Kasumi-1 (cell line): ENCODE data around the gene FTH1.
"Not testable (repeated sequence)": the region's sequence is repeated elsewhere in the genome, so short reads cannot be mapped to it uniquely, and the experiment has no call there.

Source experiments
- DNase-seq, 2 experiments: peaks; one replicate each; lab custom pipeline; 2025; lab: John Stamatoyannopoulos, UW

The FTH1 gene

DNA sequence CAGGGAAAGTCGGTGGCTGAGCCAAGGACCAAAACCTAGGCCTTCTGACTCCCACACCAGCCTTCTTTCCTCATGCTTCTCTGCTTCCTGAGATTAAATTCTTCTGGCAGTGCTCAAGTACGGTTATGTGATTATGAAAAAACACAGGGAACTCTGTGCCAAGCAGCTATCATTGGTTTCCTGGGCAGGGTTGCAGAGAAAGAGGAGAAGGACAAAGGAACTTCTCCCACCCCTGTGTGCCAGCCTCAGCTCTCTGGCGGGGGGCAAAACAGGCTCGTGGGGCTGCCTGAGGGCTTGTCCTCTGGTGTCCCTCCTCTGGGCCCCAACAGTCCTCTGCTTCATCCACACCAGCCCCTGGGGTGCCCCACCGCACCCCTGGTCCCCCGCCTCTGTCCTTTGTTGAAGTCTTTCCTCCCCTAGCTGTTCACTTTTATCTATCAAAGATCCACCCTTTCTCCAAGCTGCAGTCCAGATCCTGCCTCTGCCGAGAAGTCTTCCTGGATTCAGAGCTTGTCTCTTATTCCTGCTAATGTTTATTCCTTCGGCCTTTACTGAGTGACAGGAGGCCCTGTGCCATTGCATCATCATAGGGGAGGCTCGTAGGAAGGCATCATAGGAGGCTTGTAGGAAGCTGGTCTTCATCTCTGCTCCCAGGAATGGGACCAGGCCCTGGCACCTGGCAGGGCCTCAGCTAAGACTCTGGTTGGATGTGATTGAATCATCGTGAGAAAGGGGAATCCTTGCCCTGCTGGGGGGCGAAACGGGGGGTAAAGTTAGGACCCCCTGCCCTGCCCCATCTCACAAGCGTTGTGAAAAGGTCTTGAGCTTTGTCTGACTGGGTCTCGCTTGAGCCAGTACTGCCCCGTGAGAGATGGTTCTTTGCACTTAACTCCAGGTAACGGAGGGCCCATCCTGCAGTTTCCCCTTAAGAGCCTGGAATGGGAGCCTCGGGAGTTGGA lies 11.5 kb upstream of the FTH1 start:
- DNase-seq, result no peak

DNA sequence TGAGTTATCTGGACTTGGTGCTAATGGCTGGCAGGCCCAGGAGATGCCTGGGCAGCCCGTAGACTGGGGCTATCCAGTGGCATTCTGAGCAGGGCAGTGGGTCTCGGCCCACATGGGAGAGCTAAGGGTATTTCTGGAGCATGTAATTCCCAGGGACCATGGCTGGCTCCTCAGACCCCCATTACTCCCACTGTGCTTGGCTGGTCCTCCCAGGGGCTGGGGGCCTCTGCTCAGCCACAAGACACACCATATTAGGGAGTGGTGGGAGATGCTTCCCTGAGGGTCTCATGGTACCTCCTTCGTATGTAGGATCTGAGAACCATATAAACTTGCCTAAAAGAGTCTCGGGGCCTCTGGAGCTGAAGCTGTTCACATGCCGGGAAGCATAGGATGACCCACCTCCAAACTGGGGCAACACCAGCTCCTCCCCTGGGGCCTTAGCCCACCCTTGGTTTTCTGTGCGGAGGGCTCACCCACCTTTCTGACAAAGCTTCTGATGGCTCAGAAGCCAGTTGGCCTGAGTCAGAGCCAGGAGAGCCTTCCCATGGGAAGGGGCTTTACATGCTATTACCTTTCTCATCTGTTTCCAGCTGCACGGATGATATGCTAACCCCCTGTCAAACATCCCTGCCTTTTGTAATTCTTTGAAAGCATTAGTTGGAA lies 9.5 kb upstream of the FTH1 start:
- DNase-seq, result no peak

DNA sequence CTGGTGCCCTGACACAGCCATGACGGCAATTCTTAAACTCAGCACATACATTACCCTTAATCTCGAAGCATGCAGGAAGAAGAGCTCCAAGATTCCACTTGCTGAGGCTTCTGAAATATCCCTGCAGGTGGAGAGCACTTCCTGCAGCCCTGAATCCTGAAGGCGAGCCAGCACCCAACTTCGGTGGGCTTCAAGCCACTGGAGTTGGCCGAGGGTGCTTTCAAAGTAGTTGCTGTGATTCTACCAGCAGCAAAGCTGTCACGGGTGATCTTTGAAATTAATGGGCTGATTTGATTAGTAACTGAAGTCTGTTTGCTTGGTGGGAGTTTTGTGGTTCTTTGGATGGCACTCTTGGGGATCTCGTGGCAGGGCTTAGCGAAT lies 9.0 kb upstream of the FTH1 start:
- no peak for DNase-seq

DNA sequence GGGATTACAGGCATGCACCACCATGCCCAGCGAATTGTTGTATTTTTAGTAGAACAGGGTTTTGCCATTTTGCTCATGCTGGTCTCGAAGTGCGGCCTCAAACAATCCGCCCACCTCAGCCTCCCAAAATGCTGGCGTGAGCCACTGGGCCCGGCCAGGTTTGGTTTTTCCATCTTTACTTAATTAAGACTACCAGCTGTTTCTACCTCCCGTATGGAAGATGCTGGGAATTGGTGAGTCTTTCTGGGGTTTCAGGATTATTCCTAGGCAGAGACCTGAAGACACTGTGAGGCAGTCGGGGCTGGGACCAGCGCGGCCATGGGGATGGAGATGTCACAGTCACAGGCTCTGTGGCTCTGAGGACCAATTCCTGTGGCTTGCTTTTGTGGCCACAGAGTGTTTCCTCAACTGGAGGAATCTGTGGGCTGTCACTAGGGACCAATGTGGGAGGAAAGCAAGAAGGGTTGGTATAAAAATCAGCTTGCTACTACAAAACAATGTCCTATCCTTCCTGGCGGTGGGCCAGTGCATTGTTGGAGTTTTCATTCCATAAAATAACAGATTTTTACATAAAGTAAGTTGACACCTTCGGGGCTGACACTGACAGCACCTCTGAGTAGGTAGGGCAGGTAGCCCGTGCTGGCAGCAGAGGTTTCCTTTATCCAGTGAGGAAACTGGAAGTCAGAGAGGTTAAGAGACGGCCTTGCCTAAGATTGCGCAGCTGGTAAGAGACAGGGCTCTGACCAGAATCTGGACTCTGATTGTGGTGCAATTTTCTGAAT lies 8.4 kb upstream of the FTH1 start:
- DNase-seq, result no peak

DNA sequence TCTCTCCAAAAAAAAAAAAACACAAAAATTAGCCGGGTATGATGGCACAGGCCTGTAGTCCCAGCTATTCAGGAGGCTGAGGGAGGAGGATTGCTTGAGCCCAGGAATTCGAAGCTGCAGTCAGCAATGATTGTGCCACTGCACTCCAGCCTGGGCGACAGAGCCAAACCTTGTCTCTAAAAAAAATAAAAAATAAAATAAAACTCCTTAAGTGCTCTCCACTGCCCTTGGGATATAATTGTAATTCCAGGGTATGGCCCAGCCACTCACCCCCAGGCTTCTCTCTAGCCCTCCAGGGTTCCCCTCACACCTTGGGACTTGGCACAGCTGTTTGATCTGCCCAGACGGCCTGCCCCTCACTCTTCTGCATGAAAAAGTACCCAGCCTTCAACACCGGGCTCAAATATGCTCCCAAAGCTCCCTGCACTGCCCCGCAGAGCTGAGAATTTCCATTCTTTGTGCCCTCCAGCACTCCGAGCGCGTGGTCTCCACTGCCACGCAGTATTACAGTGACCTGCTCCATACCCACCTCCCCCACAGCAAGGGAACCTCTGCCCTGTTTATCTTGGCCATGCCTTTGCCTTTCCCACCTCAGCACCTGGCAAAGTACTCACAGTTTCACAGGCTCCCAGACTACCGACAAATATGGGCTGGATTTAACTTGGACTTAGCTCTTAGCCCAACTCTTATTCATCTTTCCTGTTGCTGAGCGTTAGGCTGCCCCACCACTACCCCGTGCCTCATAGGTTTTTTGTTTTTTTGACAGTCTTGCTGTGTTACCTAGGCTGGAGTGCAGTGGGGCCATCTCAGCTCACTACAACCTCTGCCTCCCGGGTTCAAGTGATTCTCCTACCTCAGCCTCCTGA lies 7.6 kb upstream of the FTH1 start:
- no peak for DNase-seq

DNA sequence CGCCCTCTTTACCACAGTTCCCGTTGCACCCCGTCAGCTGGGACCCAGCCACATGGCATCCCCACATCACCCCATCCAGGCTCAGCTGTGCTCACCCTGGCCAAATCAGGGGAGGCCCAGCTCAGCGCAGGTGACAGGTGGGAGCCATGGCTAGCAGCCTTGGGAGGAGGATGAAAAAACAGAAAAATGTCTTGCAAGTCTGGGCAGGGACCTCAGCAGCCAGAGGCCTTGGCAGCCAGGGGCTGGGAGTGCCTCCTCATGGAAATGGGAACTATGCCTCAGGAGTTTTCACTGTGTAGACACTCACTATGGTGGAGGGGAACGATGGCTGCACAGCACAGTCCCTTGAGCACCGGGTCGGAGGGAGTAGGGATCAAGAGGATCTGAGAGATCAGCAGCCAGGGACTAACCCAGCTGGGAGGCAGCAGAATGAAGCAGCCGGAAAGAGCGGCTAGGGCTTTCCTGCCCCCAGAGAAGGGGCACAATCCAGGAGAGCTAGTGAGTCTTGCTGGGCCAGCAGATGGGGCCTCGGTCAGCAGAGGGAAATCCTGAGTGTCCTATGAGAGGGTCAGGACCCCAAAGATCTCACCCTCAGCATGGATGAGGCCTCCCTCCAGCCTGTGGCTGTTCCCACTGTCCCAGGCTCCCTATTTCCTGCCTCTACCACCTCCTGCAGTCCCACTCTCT lies 6.2 kb upstream of the FTH1 start:
- DNase-seq, result no peak

DNA sequence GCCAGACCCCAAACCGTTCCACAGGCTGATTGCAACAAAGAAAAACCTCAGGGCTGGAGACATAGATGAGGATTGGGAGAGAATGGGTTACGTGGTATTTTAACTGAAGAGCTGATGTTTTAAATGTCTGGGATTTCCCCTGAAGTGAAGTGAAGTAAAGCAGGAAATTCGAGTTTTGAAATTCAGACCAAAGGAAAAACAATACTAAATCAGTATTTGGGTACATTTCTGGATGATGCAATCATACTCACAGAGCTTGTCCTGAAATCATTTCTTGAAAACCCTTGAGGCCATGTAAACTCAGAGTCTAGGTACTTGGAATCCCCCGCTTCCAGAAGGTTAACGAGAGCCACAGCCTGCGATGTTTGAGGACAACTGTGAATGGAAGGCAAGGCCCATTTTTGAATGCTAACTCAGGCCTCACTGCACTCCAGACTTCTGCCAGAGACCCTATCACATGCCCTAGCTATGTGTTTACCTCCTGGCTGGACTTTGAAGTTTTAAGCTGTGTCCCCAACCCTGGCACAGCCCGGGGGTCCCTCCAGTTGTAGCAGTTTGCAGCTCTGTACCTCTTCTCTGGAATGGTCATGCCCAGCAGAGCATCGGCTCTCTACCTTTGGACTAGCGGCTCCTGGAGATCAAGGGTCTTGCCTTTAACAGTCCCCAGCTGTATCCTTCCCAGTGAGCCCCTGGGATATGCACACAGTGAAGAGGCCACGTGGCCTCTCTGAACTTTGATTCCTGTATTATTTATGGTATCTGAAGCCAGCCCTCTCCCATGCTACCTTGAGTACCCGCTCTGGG lies 5.4 kb upstream of the FTH1 start:
- DNase-seq, result peak in 1 of 2 experiments; percentile 22

DNA sequence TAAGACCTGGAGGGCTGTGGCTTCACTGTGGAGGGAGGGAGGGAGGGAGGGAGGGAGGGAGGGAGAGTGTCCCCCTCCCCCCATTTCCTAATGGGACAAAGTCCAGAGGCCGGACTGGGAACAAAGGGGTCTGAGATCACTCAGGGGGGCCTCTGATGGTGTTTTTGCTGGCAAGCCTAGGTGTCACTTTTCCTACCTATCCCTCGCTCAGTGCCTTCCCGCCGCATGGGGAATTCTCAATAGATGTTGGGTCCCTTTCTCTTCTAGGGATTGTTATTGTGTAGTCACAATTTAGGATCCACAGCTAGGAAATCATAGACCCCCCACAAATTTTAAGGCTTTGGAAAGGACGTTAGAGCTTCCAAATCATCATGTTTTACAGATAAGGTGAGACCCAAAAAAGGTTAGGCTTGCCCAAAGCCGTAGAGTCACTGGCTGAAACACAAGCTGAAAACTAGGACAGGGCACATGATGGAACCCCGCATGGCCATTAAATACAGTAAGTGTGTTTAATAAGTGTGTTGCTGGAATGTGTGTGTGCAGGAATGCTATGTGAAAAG lies 4.8 kb upstream of the FTH1 start:
- DNase-seq, result no peak

DNA sequence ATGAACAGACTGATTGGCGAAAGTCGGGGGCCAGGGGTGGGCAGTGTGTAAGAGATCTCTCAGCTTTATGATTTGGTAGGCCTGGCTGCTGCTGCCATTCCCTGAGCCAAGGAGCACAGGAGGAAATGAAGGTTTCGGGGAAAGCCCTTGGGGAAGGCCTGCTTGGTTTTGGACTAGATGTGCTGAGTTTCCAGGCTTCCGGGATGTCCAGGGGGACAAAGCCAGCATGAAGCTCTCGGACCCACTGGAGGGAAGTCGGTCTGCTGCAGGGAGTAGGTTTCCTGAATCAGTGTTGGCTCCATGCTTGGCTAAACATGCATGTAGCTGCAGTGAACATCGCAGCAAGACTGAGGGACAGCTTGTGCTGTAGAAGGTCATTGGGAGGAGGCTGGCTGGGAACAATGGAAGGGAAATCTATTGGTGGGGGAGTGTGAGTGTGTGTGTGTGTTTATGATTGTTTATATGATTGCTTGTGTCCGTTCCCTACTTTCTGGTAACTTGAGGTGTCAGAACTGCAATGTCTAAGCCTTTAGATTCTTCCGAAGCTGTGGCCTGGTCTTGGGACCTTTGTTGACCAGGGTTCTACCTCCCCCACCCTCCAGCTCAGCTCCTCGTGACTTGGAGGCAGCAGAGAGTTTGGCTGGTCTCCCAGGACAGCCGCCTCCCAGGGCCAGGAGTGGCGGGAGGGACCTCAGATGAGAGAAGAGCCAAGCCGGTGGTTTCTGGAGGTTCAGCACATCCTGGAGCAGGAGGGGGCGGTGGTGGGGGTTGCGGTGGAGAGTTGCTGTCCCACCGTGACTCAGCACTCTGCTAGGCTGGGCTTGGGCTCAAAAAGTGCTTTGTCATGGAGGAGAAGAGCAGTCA lies 4.0 kb upstream of the FTH1 start:
- DNase-seq, result peak; percentile 92 to 95

DNA sequence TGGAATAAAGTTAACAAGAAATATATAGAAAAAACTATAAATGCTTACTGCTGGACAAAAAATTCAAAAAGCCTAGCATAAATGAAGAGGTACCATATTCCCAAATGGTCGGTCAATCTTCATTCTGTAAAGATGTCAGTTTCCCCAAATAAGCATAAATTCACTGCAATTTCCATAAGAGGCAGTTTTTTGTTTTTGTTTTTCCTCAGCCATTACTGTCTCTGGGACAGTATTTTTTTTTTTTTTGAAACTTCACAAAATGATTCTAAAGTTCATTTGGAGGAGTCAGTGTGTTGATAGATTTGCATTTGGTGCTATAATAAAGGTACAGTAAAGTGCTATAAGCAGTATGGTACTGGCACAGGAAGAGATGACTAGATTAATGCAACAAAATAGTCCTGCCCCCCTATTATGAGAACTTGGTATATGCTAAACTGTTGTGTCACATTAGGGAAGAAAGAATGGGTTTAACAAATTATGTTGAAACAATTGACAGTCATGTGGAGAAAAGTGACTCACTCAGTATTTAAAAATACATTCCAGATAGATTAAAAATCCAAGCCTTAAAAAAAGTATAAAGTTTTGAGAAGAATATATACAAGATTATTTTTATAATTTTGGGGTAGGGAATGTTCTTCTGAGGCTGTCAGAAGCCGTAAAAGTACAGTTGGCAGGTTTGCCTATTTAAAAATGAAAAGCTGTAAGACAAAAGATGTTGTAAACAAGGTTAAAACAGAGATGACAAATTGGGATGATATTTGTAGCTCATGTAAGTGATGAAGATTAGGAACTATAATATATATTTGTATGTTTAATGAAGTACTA lies 2.6 kb upstream of the FTH1 start:
- DNase-seq, result peak; percentile 56 to 59

DNA sequence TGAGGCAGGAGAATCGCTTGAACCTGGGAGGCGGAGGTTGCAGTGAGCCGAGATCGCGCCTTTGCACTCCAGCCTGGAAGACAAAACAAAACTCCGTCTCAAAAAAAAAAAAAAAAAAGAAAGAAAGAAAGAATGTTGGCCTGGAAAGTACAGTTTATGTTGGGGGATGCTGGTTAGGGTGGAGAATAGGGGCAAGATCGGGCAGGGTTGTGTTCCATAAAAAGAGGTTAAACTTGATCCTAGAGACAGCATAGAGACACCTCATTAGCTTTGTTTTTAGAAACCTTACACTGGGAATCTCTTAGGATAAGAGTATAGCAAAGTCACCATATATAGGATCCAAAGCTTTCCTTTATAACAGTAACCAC lies 1.9 kb upstream of the FTH1 start:
- DNase-seq, result no peak

DNA sequence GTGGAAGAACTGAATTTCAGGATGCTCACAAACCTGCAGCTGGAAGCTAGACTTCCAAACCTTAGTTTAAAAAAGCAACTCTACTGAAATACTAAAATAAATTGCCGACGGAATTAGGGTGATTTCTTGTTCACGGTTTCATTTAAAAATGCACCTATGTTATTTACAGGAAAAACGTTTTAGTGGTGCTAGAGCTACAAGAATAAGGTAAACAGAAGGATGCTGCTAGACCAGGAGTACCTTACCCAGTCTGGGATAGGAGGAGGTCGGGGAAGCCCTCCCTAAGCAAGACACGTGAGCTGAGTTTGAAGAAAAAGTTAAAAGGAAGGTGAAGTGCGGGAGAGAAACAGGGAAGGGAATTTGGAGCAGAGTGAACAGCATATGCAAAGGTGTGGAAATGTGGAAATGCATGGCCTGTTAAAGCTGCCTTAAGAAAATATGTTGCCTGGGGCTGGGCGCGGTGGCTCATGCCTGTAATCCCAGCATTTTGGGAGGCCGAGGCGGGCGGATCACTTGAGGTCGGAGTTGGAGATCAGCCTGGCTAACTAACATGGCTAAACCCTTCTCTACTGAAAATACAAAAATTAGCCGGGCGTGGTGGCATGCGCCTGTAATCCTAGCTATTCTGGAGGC lies 1.4 kb upstream of the FTH1 start:
- no peak for DNase-seq

DNA sequence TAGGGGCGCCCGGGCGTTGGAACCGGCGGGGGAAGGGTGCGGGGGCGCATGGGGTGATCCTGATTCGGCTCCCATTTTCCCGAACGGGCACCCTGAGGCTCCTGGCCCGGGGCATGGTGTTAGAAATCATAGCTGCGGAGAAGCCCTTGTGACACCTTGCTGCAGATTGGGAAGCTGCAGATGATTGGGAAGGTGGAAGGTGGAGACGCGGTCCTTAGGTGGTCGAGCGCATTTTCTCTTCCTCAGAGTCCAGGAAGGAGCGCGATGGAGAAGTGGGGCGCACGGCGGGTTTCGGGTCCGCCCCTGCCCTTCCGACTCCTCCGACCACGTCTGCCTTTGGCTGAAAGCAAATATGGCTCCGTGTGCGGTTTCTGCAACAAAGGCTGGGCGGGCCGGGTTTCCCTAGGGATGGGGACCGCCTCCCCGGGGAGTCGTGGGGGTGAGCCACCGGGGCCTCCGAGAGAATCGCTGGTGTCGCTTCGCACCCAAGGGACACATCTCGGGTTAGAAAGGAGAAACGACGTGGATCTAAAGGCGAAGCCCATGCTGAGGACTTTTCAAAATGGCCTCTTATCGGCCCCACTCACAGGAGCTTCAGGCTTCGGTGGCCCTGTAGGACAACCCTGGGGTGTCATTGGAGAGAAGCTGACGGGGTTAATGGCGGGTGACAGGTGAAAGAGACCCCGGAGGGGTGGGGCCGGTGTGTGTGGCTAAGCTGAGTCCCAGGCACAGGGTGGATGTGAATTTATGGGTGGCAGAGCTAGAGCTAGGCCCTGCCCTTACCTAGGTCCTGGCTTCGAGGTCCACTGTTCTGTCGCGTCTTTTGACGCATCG lies 707 bp upstream of the FTH1 start:
- DNase-seq, result no peak

DNA sequence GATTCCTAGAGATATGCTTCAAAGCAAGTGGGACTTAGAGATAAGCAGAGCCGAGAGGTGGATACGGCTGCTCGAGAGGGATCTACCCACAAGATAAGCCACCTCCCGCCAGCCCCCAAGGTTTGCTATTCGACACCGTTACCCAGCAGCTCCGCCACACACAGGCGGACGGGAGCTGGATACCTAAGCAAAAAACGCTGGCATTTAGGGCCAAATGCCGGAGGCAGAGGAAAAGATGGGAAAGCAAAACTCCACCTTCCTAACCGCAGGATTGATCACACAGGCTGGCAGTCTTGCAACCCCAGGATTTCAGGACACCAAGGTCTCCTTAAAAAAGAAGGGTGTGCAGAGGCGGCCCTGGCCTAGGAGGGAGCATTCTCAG lies 709 bp downstream of the FTH1 start:
- DNase-seq, result peak; percentile 16 to 23

DNA sequence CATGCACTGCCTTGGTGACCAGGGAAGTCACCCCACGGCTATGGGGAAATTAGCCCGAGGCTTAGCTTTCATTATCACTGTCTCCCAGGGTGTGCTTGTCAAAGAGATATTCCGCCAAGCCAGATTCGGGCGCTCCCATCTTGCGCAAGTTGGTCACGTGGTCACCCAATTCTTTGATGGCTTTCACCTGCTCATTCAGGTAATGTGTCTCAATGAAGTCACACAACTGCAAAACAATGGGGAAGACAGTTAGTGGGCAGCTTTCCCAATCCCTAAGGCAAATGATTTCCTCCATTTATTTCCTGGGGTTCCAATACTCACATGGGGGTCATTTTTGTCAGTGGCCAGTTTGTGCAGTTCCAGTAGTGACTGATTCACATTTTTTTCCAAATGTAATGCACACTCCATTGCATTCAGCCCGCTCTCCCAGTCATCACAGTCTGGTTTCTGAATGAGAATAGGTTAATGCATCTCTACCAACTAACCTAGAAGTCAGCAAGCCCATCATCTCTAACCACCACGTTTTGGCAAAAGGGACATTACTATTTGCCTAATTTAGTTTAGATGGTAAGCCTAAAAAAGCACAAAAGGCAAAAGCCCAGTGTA lies 2.7 kb downstream of the FTH1 start:
- not testable (repeated sequence) for DNase-seq

DNA sequence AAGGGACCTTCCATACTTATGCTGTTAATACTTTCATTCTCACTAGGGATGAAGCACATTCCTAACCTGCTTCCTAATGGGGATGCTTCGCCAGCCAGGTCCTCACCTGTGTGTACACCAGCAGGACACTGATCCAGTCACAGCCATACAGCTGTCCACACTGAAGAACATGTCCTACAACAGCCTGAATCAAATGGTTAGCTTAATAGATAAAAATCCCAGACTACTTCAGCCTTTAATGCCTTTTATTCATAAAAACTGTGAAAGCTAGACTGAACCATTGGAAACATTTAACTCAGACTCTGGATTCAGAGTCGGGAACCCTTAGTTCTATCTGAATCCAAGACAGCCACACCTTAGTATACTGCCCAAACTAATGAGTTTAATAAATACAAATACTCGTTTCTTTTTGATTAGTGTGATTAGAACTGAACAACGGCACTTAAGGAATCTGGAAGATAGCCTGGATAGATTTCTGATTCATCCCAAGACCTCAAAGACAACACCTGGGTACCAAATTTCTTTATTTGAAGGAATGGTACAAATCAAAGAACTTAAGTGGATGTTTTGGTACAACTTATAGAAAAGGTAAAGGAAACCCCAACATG lies 3.3 kb downstream of the FTH1 start:
- DNase-seq, result no peak
